Measurements from ENCODE around the gene WTIP. TPM values are rescaled to one million over a fixed set of nuclear protein-coding genes. Genes with fewer than 3 reads are reported as not detected.
"Not testable (repeated sequence)": the region's sequence is repeated elsewhere in the genome, so short reads cannot be mapped to it uniquely, and the experiment has no call there.

Gene WTIP
- total RNA-seq, 4 donors from 2014 or later = 0.49 to 9.3 (median 2.4) TPM

DNA sequence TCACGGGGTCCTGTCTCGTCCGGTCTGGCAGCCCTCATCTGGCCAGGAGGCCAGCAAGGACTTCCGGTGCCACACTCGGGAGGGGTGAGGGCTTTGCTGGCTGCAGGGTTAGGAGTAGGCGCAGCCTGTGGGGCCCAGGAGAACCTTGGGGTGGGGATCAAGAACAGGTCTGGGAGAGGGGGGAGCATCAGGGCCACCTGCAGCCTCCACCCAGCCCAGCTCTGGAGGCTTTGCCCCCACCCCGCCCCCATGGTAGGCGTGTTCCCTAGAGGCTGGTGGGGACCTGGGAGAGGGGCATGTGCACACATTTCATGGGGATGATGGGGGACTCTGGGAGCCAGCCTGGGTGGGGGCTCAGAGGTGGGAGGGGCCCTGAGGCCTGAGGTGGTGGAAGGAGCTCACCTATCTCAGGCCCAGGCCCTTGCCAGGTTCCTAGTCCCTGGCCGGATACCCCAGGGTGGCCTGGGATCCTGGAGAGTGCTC is 23.3 kb downstream of the WTIP start:
- Histone ChIP-seq H3K4me3 (no peak overlapping the region), H3K36me3 (no peaks in the 10 kb centered on the region), H3K27ac (no peak overlapping the region), H3K4me1 (peaks cover 0 to 15% (median 6%) of the 10 kb centered on the region in 3 donors), H3K9me3 (no peaks in the 10 kb centered on the region), H3K27me3 (peaks cover 0 to 6% (median 0%) of the 10 kb centered on the region in 4 donors)
- no peak for TF ChIP-seq POLR2A (IDR thresholded peaks at IDR 0.05)
- TF ChIP-seq, protein P1, sequence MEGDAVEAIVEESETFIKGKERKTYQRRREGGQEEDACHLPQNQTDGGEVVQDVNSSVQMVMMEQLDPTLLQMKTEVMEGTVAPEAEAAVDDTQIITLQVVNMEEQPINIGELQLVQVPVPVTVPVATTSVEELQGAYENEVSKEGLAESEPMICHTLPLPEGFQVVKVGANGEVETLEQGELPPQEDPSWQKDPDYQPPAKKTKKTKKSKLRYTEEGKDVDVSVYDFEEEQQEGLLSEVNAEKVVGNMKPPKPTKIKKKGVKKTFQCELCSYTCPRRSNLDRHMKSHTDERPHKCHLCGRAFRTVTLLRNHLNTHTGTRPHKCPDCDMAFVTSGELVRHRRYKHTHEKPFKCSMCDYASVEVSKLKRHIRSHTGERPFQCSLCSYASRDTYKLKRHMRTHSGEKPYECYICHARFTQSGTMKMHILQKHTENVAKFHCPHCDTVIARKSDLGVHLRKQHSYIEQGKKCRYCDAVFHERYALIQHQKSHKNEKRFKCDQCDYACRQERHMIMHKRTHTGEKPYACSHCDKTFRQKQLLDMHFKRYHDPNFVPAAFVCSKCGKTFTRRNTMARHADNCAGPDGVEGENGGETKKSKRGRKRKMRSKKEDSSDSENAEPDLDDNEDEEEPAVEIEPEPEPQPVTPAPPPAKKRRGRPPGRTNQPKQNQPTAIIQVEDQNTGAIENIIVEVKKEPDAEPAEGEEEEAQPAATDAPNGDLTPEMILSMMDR (IDR thresholded peaks at IDR 0.05) = no peak
- WGBS, 2 donors = 73% methylated on average over 3 of the region's 9 CpGs; no CpG with 5 or more reads in 1 of the 2 donors
- DNase-seq = no peak
- intact Hi-C loops (cut with DNase I) = no loop called here

DNA sequence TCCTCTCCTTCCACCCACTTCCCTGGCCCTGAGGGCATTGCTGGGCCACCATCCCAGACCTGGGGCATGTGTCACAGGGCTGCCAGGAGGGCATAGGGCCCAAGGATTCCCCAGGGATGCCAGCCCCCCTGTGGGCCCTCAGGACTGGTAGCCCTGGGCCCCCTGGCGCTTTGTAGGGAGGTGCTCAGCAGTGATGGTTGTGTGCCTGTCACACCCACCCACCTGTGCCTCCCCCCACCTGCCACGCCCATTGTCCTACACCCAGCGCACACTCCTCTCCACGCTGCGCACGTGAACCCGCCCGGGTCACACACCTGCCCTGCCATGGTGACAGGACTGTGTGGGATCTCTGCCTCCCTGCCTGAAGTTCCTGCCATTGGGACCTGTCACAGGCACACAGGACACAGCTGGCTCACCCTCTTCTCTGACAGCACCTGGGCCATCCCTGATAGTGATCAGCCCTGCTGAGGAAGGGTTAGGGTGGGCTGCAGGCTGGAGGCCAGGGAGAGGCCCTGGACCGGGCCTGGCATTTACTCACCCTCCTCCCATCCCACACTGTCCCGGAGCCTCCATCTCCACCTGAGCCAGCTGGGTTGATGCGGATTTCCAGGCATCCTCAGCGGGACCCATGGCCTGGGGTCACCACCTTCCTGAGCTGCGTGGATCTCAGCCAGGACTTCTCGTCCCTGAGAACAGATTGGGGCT is 23.9 kb downstream of the WTIP start:
- no peak for DNase-seq
- Histone ChIP-seq H3K36me3 (no peaks in the 10 kb centered on the region), H3K4me3 (no peak overlapping the region), H3K9me3 (no peaks in the 10 kb centered on the region), H3K4me1 (peaks cover 0 to 14% (median 6%) of the 10 kb centered on the region in 3 donors), H3K27me3 (peaks cover 0 to 4% (median 0%) of the 10 kb centered on the region in 4 donors), H3K27ac (no peak overlapping the region)
- TF ChIP-seq, protein P1 (IDR thresholded peaks at IDR 0.05) = no peak
- no peak for TF ChIP-seq POLR2A (IDR thresholded peaks at IDR 0.05)
- intact Hi-C loops (cut with DNase I) = no loop called here
- WGBS, 2 donors = 42 to 80% methylated on average over 4 to 6 of the region's 14 CpGs

DNA sequence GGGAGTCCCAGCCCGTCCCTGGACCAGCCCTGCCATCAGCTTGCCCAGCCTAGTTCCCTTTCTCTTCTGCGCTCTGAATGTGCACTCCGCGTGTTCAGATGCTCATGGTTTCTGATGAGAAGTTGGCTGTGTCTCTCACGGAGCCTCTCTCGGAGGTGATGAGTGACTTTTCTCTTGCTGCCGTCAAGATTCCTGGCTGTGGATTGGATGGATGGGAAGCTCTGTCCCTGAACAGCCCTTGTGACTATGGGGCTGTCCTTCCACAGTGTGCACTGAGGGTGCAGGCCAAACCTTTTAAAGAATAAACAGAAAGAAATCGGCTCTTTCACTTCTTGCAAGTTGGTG is 24.4 kb downstream of the WTIP start:
- 59 to 71% methylated on average over 7 to 8 of the region's 8 CpGs for WGBS, 2 donors
- Histone ChIP-seq H3K36me3 (no peaks in the 10 kb centered on the region), H3K4me3 (no peak overlapping the region), H3K27ac (no peak overlapping the region), H3K4me1 (peaks cover 0 to 9% (median 6%) of the 10 kb centered on the region in 3 donors), H3K27me3 (no peaks in the 10 kb centered on the region), H3K9me3 (peaks cover 0 to 2% (median under 1%) of the 10 kb centered on the region in 3 donors)
- TF ChIP-seq, protein P1 (IDR thresholded peaks at IDR 0.05) = no peak
- DNase-seq = no peak
- intact Hi-C loops (cut with DNase I) = no loop called here

DNA sequence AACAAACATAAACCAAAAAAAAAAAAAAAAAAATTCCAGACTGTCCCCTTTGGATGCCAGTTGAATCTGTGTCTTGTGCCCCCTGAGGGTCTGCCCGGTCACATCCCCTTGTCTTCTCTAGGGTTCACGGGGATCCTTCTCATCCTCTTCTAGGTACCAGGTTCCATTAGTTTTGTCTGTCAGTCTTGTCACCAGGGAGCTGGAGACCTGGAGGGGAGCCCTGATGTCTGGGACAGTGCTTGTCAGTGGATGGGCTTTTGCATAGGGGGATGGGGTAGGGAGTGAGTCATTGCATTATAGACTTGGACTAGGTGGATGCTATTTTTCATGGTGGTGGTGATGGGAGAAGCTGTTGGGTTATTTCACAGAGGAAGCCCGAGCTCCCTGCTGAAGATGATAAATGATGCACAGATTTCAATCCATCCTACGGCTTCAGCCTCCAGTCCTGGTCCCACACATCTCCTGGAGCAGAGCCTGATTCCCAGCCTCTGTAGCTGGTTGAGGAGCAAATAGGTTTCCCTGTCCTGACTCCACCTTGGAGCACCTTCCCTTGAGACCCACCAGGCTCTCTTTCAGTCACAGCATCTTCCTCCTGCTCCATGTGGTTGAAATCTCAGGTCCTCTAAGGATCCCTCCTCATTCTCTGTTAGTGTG is 26.0 kb downstream of the WTIP start:
- no peak for DNase-seq
- intact Hi-C loops (cut with DNase I) = no loop called here
- Histone ChIP-seq H3K27me3 (no peaks in the 10 kb centered on the region), H3K27ac (no peak overlapping the region), H3K4me1 (peaks cover 0 to 3% (median 0%) of the 10 kb centered on the region in 3 donors), H3K36me3 (no peaks in the 10 kb centered on the region), H3K9me3 (peaks cover 0 to 8% (median 3%) of the 10 kb centered on the region in 3 donors), H3K4me3 (no peak overlapping the region)
- TF ChIP-seq POLR2A (IDR thresholded peaks at IDR 0.05) = no peak
- TF ChIP-seq, protein P1 (IDR thresholded peaks at IDR 0.05) = no peak
- WGBS, 2 donors = 78 to 80% methylated on average over 4 of the region's 4 CpGs

DNA sequence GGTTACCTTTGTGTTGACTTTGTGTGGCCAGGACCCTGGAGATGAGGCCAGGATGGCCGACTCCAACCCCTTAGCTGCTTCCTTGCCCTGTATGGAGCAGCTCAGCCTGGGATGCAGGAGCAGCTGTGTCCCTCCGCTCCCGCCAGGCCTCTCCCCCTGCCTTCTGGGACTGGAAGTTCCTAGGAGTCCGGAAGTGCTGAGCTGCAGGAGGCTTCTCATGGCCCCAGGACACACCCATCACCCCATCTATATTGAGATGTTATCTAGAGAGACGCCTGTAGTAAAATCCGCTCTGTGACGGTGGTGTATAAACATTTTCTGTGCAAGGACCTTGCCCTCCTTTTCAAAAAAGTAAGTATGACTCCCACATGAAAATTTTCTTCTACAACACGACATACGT is 27.0 kb downstream of the WTIP start:
- Histone ChIP-seq H3K36me3 (no peaks in the 10 kb centered on the region), H3K4me1 (peaks cover 0 to 3% (median 0%) of the 10 kb centered on the region in 3 donors), H3K9me3 (peaks cover 0 to 8% (median 3%) of the 10 kb centered on the region in 3 donors), H3K4me3 (no peak overlapping the region), H3K27me3 (no peaks in the 10 kb centered on the region), H3K27ac (no peak overlapping the region)
- WGBS, 2 donors = 61 to 65% methylated on average over 6 to 7 of the region's 9 CpGs
- intact Hi-C loops (cut with DNase I) = no loop called here
- no peak for DNase-seq
- no peak for TF ChIP-seq POLR2A (IDR thresholded peaks at IDR 0.05)
- TF ChIP-seq, protein P1 (IDR thresholded peaks at IDR 0.05) = no peak

DNA sequence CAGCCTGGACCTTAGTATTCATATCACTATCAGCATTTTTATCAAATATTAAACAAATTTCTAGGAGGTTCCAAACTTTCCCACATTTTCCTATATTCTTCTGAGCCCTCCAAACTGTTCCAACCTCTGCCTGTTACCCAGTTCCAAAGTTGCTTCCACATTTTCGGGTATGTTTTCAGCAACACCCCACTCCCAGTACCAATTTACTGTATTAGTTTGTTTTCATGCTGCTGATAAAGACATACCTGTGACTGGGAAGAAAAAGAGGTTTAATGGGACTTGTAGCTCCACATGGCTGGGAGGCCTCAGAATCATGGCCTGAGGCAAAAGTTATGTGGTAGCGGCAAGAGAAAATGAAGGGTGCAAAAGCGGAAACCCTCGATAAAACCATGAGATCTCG is 29.3 kb downstream of the WTIP start:
- DNase-seq; H3K9me3 ChIP-seq; H3K36me3 ChIP-seq; H3K27ac ChIP-seq; H3K4me3 ChIP-seq; H3K4me1 ChIP-seq; H3K27me3 ChIP-seq; intact Hi-C loops (cut with DNase I): not testable (repeated sequence)
- 75 to 88% methylated on average over 5 of the region's 5 CpGs for WGBS, 2 donors
